HG03571 (cell line): ENCODE results near the gene AP2A1.

ENCODE experiments used
- ATAC-seq: cut with Tn5 transposase; IDR thresholded peaks from one replicate; pipeline ENCODE4 v1.9.1; 2021; ENCODE audit not compliant: unreplicated experiment

AP2A1 gene

GRCh38 chr19:49854378-49855263, 87.8 kb downstream of the AP2A1 start:
- no peak for ATAC-seq

- ATAC-seq = no peak
Measured at GRCh38 chr19:49855277-49855675, 88.5 kb downstream of the AP2A1 start.

- ATAC-seq = no peak
Measured at GRCh38 chr19:49855676-49856573, 89.1 kb downstream of the AP2A1 start.

GRCh38 chr19:49856574-49857021, 89.8 kb downstream of the AP2A1 start:
- ATAC-seq = no peak
